Tibial nerve (tissue), 4 donors: ENCODE data around the gene CAPN14.

Experiments used
- CTCF ChIP-seq, 5 experiments: fragments of 200-600 bp in 3 of 5; fragments of 450-650 bp in 2 of 5; sonication (generic) in 3 of 5; IDR thresholded peaks; one replicate each; pipeline ENCODE4 v1.5.1; 2016 to 2019; ENCODE audit warnings: antibody characterized with exemption in 5 of 5, mild to moderate bottlenecking in 3 of 5, moderate library complexity in 2 of 5
- EP300 ChIP-seq, 2 donors: sonication (generic); formaldehyde crosslinking; IDR thresholded peaks; one replicate each; pipeline ENCODE4 v1.6.1; 2017; ENCODE audit warnings: antibody characterized with exemption in 2 of 2, mild to moderate bottlenecking in 1 of 2

- TF ChIP-seq CTCF (IDR thresholded peaks at IDR 0.05) (no peak), EP300 (IDR thresholded peaks at IDR 0.05) (no peak)
Observed at GRCh38 chr2:31197166-31197565, 20.1 kb downstream of the CAPN14 start.
